ENCODE results near the gene ARPC5L.

Gene ARPC5L

GRCh38 chr9:124818431-124819281 lies 43.3 kb upstream of the ARPC5L start:
- 0 out of 2 replicates have a peak, but pooled peaks have one; percentile 6 for TF ChIP-seq CTCF (IDR thresholded peaks at IDR 0.05; ENCODE audit: borderline replicate concordance, insufficient read depth, low read depth, low read length)
- H3K4me3 ChIP-seq (ENCODE audit: low read depth, low read length) = no peak overlapping the region

GRCh38 chr9:124820698-124821623 lies 41.0 kb upstream of the ARPC5L start:
- no peak for TF ChIP-seq CTCF (IDR thresholded peaks at IDR 0.05; ENCODE audit: borderline replicate concordance, insufficient read depth, low read depth, low read length)
- H3K4me3 ChIP-seq (ENCODE audit: low read depth, low read length) = no peak overlapping the region

- H3K4me3 ChIP-seq (ENCODE audit: low read depth, low read length) = no peak overlapping the region
- no peak for TF ChIP-seq CTCF (IDR thresholded peaks at IDR 0.05; ENCODE audit: borderline replicate concordance, insufficient read depth, low read depth, low read length)
These were observed 33.2 kb upstream of the ARPC5L start for GRCh38 chr9:124828489-124829333.

GRCh38 chr9:124829334-124829669 lies 32.6 kb upstream of the ARPC5L start:
- H3K4me3 ChIP-seq (ENCODE audit: low read depth, low read length) = no peak overlapping the region
- TF ChIP-seq CTCF (IDR thresholded peaks at IDR 0.05; ENCODE audit: borderline replicate concordance, insufficient read depth, low read depth, low read length) = no peak

- no peak for TF ChIP-seq CTCF (IDR thresholded peaks at IDR 0.05; ENCODE audit: borderline replicate concordance, insufficient read depth, low read depth, low read length)
- H3K4me3 ChIP-seq (ENCODE audit: low read depth, low read length) = no peak overlapping the region
These were observed 31.3 kb upstream of the ARPC5L start for GRCh38 chr9:124830593-124830992.

- H3K4me3 ChIP-seq (ENCODE audit: low read depth, low read length) = no peak overlapping the region
- no peak for TF ChIP-seq CTCF (IDR thresholded peaks at IDR 0.05; ENCODE audit: borderline replicate concordance, insufficient read depth, low read depth, low read length)
These were observed 30.1 kb upstream of the ARPC5L start for GRCh38 chr9:124831642-124832364.
